IMR-90 (cell line): ENCODE results near the gene HMGCS2.

Source experiments
- CEBPB ChIP-seq: IDR thresholded peaks from 2 replicates; pipeline ENCODE4 v1.6.1; 2012; ENCODE audit warnings: low read depth, low read length, improper control_type of control experiment
- MAZ ChIP-seq: IDR thresholded peaks from 2 replicates; pipeline ENCODE4 v1.6.1; 2012; ENCODE audit warnings: low read depth, mild to moderate bottlenecking, low read length, improper control_type of control experiment, moderate library complexity, borderline replicate concordance
- POLR2A ChIP-seq: IDR thresholded peaks from 2 replicates; pipeline ENCODE4 v1.6.1; 2012; ENCODE audit warnings: mild to moderate bottlenecking, low read depth, low read length
- RAD21 ChIP-seq: IDR thresholded peaks from 2 replicates; pipeline ENCODE4 v1.6.1; 2012; ENCODE audit warnings: low read length, improper control_type of control experiment
- TF ChIP-seq, protein P1 (sequence below): fragments of 150-350 bp; IDR thresholded peaks from 2 replicates; pipeline ENCODE4 v1.6.1; 2016; ENCODE audit warnings: low read depth, mild to moderate bottlenecking, low read length, moderate library complexity, borderline replicate concordance
- TF ChIP-seq, protein P2 (sequence below): conservative IDR thresholded peaks from 2 replicates; pipeline ENCODE4 v1.5.1; 2012; ENCODE audit warnings: mild to moderate bottlenecking, low read depth, low read length, improper control_type of control experiment

DNA sequence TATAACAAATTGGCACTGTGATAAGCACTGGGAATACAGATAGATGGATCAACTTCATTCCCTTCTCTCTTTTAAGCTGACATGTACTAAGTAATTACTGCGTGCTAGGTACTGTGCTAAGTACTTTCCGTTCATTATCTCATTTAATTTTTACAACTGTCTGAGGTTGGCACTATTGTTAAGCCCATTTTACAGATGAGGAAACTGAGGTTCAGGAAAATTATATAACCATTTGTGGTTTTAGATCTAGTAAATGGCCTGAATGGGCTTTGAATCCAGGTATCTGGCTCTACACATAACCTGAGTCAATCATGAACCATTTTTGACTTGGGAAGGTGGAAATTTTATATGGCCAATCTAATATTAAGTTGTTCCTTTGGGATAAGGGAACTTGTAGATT lies 3.6 kb upstream of the HMGCS2 start:
- TF ChIP-seq POLR2A = no peak
- TF ChIP-seq, protein P1, sequence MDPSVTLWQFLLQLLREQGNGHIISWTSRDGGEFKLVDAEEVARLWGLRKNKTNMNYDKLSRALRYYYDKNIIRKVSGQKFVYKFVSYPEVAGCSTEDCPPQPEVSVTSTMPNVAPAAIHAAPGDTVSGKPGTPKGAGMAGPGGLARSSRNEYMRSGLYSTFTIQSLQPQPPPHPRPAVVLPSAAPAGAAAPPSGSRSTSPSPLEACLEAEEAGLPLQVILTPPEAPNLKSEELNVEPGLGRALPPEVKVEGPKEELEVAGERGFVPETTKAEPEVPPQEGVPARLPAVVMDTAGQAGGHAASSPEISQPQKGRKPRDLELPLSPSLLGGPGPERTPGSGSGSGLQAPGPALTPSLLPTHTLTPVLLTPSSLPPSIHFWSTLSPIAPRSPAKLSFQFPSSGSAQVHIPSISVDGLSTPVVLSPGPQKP = no peak
- no peak for TF ChIP-seq CEBPB
- TF ChIP-seq, protein P2, sequence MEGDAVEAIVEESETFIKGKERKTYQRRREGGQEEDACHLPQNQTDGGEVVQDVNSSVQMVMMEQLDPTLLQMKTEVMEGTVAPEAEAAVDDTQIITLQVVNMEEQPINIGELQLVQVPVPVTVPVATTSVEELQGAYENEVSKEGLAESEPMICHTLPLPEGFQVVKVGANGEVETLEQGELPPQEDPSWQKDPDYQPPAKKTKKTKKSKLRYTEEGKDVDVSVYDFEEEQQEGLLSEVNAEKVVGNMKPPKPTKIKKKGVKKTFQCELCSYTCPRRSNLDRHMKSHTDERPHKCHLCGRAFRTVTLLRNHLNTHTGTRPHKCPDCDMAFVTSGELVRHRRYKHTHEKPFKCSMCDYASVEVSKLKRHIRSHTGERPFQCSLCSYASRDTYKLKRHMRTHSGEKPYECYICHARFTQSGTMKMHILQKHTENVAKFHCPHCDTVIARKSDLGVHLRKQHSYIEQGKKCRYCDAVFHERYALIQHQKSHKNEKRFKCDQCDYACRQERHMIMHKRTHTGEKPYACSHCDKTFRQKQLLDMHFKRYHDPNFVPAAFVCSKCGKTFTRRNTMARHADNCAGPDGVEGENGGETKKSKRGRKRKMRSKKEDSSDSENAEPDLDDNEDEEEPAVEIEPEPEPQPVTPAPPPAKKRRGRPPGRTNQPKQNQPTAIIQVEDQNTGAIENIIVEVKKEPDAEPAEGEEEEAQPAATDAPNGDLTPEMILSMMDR = no peak
- TF ChIP-seq MAZ = no peak
- TF ChIP-seq RAD21 = no peak
